HL-60/S4 treated with phorbol 12-myristate 13-acetate at 8.2 ng/mL for 4 days and 3 days (cell line): ENCODE measurements around the gene STAT1.

Experiments
- in situ Hi-C: fragments of 300-500 bp; cut with MboI; formaldehyde crosslinking; loops from 2 replicates; pipeline ENCODE4 v1.15.0; 2022; ENCODE audit warnings: low sequenced_read_pairs

STAT1 gene

DNA sequence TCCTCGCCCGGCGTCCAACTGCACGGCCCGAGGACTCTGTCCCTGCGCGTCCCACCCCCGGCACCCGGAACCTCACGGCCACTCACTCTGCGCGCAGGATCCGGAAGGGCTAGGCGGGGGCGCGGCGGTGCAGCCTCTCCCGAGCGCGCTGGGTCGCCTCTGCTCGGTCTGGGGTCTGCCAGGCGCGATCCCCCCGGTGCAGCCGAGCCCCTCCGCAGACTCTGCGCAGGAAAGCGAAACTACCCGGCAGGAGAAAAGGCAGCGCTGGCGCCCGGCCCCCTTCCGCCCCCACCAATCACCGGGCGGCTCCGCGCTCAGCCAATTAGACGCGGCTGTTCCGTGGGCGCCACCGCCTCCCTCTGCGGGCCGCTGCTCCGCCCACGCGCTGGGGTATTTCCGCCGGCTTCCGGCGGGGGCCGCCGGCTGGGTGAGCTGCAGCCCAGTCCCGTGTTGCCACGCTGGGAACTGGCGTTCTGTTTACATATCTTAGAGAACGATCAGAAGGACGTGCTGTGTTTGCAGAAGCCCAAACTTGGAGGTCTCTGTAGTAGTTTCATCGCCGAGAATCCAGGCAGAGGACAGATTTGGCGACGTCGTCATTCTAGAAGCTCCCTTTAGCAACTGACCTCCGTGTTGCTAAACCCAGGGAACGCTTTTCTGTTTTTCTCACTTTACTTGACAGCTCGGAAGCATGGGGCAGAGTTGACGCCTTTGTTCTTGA, at the start of gene STAT1:
Gene STAT1 (minus strand): TSS at position 240 of the 721 bp plus-strand sequence. CDS start 4,168 bp downstream, outside the sequence.
- in situ Hi-C loops, result no loop called here

DNA sequence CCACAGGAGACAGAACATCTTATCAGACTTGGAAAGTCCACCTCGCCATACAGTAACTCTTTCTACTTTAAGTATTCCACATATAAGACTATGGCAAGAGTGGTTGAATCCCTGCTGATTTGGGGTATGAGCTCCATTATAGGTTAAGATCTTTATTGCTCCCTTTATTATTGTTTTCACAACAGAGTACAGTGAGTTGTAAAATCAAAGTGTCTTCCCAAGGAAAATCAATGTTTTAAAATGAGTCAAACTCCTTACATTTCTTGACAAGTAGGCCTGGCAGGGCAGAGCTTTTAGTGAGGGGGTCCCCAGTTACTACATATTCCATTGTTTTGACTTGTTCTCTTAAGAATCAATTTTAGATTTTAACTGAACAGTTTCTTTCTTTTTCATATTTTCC, 49.6 kb upstream of the STAT1 start:
- in situ Hi-C loops, result loop anchor here (25.0 kb wide), 1 partner anchor 449 kb away; no protein-coding TSS in a partner anchor

DNA sequence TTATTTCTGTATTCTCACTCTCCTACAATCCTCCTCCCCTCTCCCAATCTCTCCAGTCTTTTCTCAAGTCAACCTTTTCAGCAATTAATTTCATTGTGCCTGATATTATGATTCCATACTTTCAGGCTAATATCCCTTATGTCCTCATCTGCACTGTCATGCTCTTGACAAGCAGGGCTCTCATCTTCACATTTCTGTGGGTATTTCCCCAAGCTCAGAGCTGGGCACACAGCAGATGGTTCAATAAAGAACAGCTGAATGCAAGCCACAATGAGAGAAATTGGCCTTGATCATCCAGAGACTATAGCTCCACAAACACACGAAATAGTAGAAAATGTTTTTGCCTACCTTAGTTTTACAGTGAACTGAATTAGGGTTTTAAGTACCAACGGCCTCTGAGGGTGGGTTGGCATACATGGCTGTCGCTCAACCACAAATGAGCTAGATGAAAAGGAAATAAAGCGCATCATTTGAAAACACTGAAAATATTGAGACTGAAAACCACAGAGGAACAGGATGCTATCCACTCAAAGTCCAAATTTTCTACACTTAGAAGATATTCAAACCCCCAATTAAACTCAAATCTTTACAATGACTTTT, 47.5 kb upstream of the STAT1 start:
- in situ Hi-C loops, result loop anchor here (25.0 kb wide), 1 partner anchor 451 kb away; no protein-coding TSS in a partner anchor

DNA sequence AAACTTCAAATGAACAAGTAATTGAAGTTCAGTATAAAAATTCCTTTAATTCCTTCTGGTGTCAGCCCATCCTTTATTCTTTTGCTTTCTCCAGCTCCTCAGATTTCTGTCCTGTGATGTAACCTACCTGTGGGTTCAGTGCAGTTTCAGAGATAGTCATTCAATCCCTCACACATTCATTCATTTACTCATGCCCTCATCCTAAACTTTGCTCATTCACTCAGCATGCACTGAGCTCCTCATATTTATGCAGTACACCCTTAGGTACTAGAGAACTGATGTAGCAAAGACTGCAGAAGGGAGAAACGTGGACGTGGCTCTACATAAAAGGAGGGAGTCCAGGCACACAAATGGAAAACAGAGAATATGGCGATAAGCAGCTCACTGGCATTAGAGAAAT, 45.3 kb upstream of the STAT1 start:
- in situ Hi-C loops, result loop anchor here (25.0 kb wide), 1 partner anchor 453 kb away; no protein-coding TSS in a partner anchor

DNA sequence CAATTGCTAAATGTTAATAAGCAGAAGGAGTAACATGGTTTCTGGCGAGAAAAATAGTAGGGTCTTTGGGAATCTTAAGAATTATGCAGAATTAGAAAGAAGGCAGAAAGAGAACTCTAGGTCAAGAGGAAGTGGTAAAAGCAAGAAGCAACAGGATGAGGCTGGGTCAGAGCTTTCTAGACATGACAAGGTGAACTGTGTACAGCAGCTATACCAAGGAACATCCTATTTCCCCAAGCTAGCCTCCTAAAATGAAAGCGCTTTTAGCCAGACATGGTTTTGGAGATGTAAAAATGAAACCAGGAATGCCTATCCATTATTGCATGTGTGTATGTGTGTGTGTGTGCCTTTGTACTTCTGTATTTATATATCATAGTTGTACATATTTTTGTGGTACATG, 42.3 kb upstream of the STAT1 start:
- in situ Hi-C loops, result loop anchor here (25.0 kb wide), 1 partner anchor 456 kb away; no protein-coding TSS in a partner anchor

DNA sequence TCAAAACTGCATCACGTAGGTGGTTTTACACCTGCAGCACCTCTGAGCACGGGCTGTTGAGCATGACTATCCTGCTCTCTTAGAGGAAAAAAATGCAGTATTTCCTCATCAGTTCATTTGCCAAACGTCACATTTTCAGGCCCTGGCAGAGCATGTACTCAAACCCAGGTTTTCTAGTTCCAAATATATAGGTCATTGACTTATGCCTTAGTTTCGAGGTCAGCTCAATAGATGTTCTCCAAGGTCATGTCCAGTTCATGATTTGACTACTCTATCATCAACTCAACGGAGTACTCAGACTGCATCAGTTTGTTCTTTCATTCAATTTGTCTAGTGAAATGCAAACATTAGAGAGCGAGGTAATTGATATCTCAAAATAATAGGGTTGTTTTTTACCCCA, 39.3 kb upstream of the STAT1 start:
- in situ Hi-C loops, result loop anchor here (25.0 kb wide), 1 partner anchor 459 kb away; no protein-coding TSS in a partner anchor

DNA sequence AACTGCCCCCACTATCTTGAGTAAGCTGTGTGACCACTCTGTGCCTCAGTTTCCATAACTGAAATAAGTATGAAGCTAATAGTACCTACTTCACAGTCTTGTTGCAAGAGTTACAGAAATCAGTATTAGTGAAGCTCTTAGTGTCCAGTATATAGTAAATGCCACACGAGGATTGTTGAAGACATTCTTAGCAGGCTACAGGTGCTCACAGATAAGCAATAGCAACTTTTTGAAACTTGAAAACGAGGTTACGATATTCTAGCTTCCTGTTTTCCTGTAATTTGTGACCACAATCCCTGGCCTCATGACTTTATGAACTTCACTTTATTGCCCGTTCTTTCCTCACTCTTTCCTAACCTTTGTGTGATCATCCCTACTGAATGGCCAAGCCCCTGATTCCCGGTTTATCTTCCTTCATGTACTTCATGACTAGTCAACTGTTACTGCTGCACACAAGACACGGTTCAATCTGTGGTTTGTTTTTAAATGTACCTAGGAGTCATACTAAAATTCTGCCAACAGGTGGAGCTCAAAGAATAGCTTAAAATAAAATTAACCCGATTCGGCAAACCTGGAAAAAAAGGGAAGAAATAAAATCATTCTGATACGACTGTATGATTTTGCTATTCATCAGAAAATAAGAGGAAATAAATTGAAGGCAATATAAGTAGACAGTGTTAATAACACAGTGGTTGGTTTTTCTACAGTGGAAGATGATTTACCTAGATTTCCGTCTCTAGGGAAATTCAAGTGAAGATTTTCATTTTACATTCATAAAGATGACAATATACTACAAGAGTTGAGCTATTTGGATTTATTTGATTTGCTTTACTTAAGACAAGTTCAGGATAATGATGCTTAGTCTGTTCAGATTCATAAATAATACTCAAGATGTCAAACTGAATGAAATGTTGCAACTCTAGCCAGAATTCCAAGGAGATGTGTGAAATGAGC, 38.1 kb upstream of the STAT1 start:
- in situ Hi-C loops, result loop anchor here (25.0 kb wide), 1 partner anchor 460 kb away; no protein-coding TSS in a partner anchor

DNA sequence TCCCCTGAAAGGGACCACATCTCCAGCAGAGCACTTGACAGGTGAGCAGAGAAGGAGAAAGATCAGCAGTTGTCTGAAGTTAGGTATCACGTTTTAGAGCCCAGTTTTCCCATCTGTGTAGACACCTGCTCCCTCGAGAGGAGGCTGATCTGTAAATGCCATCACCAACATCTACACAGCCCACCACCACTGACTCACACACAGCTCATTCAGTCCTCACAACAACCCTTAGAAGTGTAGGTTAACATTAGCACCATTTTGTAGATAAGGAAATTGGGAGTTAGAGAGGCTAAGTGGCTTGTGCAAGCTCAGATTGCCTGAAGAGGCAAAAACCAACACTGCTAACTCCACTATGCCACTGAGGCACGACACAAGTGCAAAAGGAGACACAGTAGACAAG, 37.2 kb upstream of the STAT1 start:
- in situ Hi-C loops, result loop anchor here (25.0 kb wide), 1 partner anchor 461 kb away; no protein-coding TSS in a partner anchor

DNA sequence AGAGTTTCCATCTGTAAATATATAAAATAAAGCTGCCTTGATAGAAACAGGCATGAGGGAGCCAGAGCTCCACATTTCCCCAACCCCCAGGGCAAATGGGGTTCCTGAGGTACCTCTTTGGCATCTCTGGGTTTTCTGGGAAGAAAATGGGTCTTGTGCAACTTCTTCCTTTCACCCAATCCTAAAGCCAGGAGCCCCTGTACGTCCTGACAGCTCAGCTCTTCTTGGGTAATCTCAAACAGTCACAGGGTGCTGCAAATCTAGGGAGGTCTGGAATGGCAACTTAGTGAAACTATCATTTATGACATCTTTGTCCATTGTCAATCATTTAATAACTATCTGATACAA, 36.6 kb upstream of the STAT1 start:
- in situ Hi-C loops, result loop anchor here (25.0 kb wide), 1 partner anchor 462 kb away; no protein-coding TSS in a partner anchor

DNA sequence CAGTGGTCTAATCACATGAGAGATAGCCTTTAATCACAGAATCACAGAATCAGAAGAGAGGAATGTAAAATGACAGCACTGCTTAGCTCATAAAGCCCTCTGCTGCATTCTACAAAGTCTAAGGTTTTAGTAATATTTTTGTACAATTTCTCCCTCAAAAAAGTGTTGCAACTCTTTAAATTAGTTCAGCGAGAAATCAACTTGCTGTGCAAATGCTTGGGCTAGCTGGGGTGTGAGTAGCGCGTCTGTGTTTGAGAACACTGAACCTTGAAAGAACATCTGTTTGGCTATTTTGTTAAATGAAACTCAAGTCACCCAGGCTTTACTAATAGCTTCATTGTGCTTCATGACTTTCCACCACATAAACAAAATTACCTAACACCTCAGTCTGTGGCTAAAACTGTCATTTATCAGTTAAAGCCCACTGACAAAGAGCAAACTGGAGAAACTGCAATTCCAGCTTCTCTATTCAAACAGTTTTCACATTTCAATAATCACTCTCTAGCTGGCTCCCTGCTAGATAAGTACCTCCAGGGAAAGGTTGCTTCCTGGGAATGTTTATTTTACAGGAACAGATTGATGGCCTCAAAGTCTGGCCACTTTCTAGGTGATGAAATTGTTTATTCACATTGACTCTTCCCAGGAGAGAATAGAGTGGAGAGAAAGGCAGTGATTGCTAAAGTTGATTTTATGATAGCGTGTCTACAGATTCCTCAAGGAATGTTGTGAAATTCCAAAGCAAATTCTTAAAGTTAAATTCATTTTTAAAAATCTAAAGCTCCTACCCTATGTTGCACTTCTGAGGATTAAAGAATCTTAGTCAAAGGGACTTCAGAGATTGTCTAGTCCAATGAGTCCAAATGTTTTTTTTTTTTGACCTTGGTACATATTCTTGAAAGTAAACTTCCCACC, 36.0 kb upstream of the STAT1 start:
- in situ Hi-C loops, result loop anchor here (25.0 kb wide), 1 partner anchor 462 kb away; no protein-coding TSS in a partner anchor

DNA sequence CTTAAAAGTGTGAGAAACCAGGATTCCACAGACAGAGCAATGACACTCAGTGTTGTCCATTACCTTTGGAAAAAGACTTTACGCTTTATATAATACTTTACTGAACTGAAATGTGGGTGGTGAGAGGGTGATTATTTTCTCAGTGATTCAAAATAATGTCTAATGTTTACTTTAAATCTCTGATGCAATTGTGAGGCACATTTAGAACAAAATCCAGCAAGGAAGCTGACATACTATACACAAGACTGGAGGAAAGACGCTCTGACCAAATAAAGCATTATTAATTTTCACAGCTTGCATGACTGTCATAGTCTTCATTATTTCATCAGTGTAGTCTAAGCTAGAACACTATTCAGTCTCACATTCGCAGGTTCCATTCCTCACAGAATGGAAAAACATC, 34.1 kb upstream of the STAT1 start:
- in situ Hi-C loops, result no loop called here

DNA sequence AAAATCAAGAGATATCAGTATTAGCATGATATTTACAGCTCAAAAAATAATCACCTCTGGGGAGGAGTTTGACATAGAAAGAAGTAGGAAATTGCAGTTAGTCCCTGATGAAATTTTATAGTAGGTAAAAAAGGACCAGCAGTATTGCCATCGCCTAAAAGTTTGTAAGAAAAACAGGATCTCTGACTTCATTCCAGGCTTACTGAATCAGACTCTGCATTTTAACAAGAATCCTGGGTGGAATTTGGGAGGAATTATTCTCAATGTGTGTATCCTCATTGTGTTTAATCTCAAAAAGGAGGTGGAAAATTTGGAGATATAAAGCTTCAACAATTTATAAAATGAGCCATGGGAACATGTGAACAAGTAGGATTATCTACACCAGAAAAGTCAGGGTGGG, 31.2 kb upstream of the STAT1 start:
- in situ Hi-C loops, result no loop called here

DNA sequence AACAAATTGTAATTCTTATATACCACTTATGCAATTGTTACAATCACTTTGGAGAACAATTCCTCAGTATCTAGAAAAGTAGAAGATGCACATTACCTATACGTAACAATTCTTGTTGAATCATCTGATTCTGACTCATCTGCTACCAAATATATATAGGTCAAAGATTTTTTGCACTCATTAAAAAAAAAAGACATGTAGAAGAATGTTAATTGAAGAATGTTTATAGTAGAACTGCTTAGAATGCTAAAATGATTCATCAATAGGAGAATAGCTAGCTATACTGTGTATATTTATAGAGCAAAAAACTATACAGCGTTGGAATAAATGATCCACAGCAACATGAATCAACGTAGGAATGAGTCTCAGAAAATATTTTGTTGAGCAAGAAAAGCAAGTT, 29.5 kb upstream of the STAT1 start:
- in situ Hi-C loops, result no loop called here

DNA sequence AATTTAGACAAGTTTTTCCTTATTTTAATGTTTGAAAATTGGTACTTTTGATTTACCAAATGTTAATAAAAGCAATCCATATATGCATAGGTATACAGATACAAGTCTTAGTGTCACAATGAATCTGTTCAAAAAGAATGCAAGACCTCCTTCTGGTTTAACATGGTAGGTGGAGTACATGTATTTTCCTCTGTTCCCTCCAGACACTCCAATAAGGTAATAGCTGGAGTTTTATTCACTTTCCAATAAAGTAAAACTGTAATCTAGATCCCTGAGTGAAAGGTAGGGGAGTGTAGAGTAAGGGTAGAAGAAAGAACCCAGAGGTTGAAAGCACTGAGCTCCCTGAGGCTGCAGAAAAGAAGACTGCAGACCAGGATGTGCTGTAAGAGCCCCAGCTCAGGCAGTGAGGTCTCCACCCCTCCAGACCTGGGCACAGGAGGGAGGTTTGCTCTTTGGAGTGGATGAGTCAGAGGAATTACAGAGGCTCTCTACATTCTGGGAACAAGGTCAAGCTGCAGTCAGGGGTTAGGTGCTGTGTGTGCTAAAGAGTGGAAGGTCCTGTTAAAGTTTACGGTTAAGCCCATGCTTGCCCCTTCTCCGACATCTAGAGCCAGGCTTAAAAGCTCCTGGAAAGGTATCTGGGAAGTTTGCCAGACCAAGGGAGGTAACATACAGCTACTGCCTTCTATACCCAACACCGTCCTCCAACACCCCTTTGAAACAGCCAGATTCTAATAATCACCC, 27.6 kb upstream of the STAT1 start:
- in situ Hi-C loops, result no loop called here

DNA sequence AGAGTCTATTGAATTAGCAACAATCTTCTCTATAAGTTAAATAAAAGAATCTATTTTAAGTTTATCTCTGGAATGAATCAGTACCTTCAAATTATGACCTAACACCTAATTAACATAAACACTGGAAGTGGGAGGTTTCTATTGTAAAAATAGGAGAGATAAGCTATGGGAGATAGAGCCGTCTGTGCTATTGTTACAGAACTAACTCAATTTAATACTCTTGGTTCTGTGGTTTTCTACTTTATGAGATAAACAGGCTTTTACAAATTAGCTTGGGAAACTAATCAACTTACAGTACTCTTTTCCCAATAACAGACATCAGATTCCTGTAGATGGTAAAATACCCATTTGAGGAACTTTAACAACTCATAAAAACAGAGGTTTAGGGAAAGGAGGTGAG, 25.6 kb upstream of the STAT1 start:
- in situ Hi-C loops, result no loop called here

DNA sequence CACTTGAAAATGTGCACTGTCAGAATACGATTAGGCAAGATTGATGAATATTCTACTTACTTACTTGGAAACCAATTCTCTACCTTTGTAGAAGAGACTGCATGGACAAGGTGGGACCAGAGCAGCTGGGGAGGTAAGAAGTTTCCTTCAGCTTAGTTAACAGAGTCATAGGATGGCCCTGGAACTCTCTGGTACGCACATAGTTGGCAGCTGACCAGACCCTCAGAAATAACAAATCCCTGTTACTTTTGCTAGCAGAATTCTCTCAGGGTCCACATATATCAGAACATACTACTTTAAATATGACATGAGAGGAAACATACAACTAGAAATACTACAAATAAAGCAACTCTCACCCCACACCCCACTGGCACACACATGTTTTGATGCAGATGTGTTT, 24.8 kb upstream of the STAT1 start:
- in situ Hi-C loops, result no loop called here

DNA sequence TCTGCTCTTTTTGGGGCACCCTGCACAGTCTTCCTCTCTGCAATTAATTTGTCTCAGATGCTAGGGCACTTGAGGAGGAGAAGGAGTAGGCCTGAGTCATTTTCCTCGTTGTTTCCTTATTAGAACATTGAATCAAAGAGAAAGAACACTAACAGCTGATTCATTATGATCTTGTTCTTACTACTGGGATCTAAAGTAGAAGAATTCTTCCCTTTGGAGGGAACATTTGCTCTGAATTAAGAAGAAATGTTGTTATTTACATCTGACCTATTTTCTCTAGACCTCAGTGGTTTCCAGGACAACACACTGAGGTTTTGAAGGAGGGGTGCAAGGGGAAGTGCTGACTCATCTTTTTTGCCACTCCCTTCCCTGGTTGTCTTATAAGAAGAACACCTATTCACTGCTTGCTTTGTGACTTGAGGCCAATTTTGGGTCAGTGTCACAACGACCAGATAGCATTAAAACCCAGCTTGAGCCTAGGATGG, 24.3 kb upstream of the STAT1 start:
- in situ Hi-C loops, result no loop called here

DNA sequence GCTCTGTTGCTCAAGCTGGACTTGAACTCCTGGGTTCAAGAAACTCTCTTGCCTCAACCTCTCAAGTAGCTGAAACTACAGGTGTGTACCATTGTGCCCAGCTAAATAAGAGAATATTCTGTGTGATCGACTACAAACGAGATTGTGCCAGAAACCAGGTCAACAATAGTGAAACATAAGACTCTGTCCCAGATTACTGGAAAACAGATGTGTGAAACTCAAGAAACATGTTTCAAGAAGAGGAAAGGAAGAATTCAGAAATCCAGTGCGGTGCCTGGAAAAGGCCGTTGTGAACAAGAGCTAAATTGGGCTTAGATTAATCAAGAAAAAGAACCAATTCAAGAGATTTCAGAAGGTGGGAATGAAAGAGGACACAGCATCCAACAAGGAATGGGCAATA, 23.4 kb upstream of the STAT1 start:
- in situ Hi-C loops, result no loop called here

DNA sequence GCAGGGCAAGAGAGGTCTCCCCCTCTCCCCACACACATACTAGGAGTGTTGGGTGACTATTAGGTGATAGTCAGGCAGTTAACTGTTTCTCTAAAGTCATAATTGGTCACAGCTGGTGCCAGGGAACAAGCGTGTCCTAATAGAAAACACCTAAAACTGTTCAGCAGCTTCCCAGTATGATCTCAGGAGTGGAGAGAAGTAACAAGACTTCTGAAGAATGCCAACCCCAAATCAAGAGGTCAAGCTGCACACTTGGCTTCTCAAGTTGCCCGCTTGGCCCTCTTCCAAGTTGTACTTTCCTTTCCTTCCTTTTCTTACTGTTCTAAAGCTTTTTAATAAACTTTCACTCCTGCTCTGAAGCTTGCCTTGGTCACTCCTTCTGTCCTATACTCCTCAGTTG, 22.4 kb upstream of the STAT1 start:
- in situ Hi-C loops, result no loop called here
